Effector CD8-positive, alpha-beta T cell (primary cell): ENCODE results near the gene PARP15.
"Not testable (repeated sequence)": the region's sequence is repeated elsewhere in the genome, so short reads cannot be mapped to it uniquely, and the experiment has no call there.

Source experiments
- DNase-seq: peaks from one replicate; lab custom pipeline; 2025; lab: John Stamatoyannopoulos, UW

Gene PARP15

GRCh38 chr3:122618614-122619013 lies 41.2 kb downstream of the PARP15 start:
- DNase-seq: no peak

DNA sequence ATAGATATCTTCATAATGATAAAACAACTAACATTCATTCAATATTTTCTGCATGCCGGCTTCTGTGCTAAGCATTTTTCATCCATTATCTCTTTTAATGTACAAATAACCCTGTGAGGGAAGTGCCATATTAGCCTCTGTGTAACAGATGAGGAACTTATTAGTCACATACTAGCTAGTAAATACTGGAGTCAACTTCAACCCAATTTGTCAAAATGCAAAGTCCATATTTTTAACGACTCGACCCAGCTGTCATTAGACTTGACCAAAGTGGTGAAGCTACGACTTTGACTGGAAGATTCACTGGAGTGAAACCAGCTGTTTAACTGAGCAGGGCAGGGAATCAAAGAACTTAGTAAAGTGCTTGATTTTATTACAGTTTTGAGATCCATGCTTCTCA lies 41.6 kb downstream of the PARP15 start:
- no peak for DNase-seq

DNA sequence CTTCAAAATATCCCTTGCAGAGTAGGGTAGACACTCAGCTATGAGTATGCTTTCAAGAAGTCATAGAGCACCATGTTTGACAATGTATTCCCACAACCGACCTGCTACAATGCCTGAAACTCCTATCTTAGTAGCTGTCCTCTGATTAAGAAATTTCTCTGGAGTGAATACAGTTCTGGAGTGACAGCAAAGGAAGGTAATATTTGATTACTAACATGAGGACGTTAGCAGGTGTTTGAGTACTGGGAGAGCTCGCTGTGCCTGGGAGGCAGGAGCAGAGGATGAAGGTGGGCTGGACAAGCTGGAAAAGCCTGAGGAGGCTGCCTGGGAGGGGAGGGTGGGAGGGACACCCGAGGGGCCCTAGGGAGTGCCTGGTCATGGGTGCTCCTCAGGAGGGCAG lies 42.9 kb downstream of the PARP15 start:
- DNase-seq: no peak

DNA sequence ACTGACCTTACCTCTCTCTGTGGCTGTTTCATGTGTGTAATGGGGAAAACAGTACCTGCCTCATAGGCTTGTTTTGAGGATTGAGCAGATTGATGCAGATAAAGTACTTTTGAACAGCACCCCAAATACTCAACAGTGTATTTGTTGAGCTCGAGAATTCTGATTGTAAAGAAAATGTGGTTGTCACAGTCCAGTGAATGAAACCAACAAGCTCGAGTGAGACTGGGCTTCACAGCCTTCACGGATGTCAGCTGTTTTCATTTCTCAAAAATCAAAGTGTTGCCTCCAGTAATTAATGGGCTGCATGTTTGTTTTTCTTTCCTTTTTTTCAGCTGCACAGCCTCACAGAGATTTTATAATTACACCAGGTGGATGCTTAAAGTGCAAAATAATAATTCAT lies 43.7 kb downstream of the PARP15 start:
- DNase-seq: no peak

- DNase-seq: no peak
Measured at GRCh38 chr3:122623031-122623829, 45.8 kb downstream of the PARP15 start.

- no peak for DNase-seq
Measured at GRCh38 chr3:122626515-122627180, 49.2 kb downstream of the PARP15 start.

GRCh38 chr3:122627301-122627700 lies 49.9 kb downstream of the PARP15 start:
- no peak for DNase-seq

DNA sequence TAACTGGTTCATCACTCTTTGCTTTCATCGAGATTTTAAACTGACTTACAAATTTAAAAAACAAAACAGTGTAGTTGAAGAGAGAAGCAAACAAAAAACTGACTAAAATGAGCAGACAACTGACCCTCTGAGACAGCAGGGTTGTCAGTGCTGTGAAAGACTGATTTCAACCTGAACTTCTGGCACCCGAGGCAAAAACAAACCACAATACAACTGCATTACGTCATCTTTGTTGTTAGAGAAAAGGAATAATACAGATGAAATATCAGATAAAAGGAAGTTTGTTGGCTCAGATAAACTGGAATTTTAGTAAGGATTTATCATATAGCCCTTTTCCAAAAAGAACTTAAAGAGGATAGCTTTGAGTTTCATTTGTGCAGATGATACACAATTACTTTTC lies 51.1 kb downstream of the PARP15 start:
- DNase-seq: no peak

DNA sequence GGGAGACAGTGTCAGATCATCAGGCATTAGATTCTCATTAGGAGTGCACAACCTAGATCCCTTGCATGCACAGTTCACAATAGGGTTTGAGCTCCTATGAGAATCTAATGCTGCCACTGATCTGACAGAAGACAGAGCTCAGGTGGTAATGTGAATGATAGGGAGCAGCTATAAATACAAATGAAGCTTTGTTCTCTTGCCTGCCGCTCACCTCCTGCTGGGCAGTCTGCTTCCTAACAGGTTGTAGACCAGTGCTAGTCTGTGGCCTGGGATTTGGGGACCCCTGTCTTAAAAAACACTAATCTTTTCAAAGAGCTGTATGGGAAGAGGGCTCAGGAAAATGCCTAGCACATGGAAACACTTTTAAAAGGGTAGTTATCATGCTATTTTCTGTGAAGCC lies 52.3 kb downstream of the PARP15 start:
- no peak for DNase-seq

GRCh38 chr3:122635789-122636188 lies 58.3 kb downstream of the PARP15 start:
- DNase-seq: no peak

DNA sequence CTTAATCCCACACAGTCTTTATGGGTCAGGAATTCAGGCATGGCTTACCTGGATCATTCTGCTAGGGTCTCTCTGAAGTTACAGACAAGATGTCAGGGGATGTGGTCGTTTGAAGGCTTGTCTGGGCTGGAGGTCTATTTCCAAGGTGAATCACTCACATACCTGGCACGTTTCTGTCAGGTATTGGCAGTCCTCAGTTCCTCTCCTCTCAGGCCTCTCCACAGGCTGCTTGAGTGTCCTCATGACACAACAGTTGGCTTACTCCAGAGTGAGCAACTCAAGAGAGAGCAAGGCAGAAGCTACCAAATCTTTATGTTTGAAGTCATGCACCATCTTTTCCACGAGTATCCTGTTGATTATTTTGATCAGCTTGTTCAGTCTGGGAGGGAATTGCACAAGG lies 59.2 kb downstream of the PARP15 start:
- no peak for DNase-seq

GRCh38 chr3:122640437-122640999 lies 63.1 kb downstream of the PARP15 start:
- no peak for DNase-seq

GRCh38 chr3:122642935-122643334 lies 65.5 kb downstream of the PARP15 start:
- DNase-seq: no peak

DNA sequence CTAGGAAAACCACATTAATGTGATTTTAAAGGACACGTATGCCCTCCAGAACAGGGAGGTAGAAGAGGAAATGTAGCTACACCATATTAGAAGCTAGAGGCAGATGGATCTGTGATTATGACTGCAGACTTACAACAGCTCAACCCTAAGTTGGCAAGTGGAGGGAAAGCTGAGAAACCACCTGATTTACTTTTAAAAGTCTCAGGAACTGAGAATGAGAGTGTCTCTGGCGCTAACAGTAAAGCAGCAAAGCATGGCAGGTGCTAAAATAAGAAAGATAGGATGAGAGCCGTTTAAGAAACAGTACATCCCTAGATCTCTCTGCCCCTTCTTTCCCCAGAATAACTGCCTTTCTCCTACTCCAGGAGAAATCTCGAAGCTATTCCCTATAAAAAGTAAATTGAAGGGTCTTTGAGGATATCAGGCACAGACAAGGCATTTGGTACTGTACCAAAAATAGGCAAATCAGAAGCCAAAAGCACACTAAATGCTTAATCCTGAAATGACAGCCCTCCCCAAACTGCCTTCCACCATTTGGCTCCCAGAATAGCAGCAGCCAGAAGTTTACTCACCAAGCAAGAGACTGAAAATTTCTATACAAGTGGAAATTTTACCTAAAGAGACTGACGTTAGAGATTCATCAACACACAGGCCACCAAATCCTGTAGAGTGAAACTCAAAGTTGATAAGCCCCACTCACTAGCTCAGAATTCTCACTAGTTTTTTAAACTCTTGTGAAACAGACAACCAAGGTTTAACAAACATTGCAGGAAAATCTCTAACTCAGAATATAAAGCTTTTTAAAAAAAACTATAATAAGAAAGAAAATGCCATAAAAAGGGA lies 68.9 kb downstream of the PARP15 start:
- no peak for DNase-seq

DNA sequence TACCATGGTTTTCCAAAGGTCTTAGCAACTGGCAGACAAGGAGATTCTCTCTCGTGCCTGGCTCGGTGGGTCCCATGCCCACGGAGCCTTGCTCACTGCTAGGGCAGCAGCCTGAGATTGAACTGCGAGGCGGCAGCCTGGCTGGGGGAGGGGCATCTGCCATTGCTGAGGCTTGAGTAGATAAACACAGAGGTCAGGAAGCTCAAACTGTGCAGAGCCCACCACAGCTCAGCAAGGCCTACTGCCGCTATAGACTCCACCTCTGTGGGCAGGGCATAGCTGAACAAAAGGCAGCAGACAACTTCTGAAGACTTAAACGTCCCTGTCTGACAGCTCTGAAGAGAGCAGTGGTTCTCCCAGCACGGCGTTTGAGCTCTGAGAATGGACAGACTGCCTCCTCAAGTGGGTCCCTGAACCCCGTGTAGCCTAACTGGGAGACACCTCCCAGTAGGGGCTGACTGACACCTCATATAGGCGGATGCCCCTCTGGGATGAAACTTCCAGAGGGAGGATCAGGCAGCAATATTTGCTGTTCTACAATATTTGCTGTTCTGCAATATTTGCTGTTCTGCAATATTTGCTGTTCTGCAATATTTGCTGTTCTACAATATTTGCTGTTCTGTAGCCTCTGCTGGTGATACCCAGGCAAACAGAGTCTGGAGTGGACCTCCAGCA lies 73.9 kb downstream of the PARP15 start:
- DNase-seq: not testable (repeated sequence)

- DNase-seq: not testable (repeated sequence)
Measured at GRCh38 chr3:122651962-122652361, 74.5 kb downstream of the PARP15 start.

- not testable (repeated sequence) for DNase-seq
Measured at GRCh38 chr3:122658336-122658735, 80.9 kb downstream of the PARP15 start.

- DNase-seq: no peak
Measured at GRCh38 chr3:122660297-122660974, 83.0 kb downstream of the PARP15 start.

DNA sequence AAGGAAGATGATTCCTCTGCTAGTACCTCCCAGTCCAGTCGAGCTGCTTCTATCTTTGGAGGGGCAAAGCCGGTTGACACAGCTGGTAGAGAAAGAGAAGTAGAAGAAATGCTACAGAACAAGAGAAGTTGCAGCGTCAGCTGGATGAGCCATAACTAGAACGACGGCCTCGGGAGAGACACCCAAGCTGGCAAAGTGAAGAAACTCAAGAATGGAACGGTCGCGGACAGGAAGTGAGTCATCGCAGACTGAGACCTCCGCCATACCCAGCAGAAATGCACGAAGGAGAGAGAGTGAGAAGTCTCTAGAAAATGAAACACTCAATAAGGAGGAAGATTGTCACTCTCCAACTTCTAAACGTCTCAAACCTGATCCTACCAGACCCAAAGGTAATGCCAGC lies 84.2 kb downstream of the PARP15 start:
- no peak for DNase-seq

GRCh38 chr3:122662505-122662904 lies 85.1 kb downstream of the PARP15 start:
- no peak for DNase-seq

GRCh38 chr3:122665226-122665786 lies 87.9 kb downstream of the PARP15 start:
- DNase-seq: no peak
